ENCODE results near the gene CDPF1. TPM values are rescaled to one million over a fixed set of nuclear protein-coding genes. Genes with fewer than 3 reads are reported as not detected.
A peak's percentile ranks its signal among the peaks of the same experiment; 100 is the strongest.

Gene CDPF1
- total and polyA plus RNA-seq, 12 donors: 10.2 to 32.9 (median 14.2) TPM

- Histone ChIP-seq H3K9me3 (replicated peaks in 1 of 3) (no peaks in the 10 kb centered on the region), H3K27ac (no peak overlapping the region), H3K4me3 (no peak overlapping the region), H3K36me3 (replicated peaks in 1 of 2) (peaks cover 0 to 45% of the 10 kb centered on the region in 2 donors), H3K4me1 (replicated peaks in 1 of 2) (peaks cover 6 to 7% of the 10 kb centered on the region in 2 donors), H3K27me3 (no peaks in the 10 kb centered on the region)
- intact Hi-C loops (cut with DNase I): loop anchor here in 1 of 2 donors (10.0 kb wide), 1 partner anchor 156 kb away; no protein-coding TSS in a partner anchor
- no peak for TF ChIP-seq POLR2A (IDR thresholded peaks at IDR 0.05)
- TF ChIP-seq CTCF (IDR thresholded peaks at IDR 0.05): no peak
- peak in 1 of 7 donors; percentile 6 for DNase-seq
- WGBS, 4 donors: 93 to 95% (median 93%) methylated on average over 18 to 23 of the region's 23 CpGs
Measured at GRCh38 chr22:46290843-46291785, 41.0 kb upstream of the CDPF1 start.

GRCh38 chr22:46290121-46290842 lies 40.2 kb upstream of the CDPF1 start:
- DNase-seq: peak in 1 of 7 donors; percentile 4
- Histone ChIP-seq H3K9me3 (replicated peaks in 1 of 3) (no peaks in the 10 kb centered on the region), H3K4me1 (replicated peaks in 1 of 2) (no peaks in the 10 kb centered on the region), H3K27me3 (no peaks in the 10 kb centered on the region), H3K36me3 (replicated peaks in 1 of 2) (peaks cover 0 to 53% of the 10 kb centered on the region in 2 donors), H3K27ac (no peak overlapping the region), H3K4me3 (no peak overlapping the region)
- intact Hi-C loops (cut with DNase I): loop anchor here in 1 of 2 donors (10.0 kb wide), 1 partner anchor 155 kb away; no protein-coding TSS in a partner anchor
- TF ChIP-seq POLR2A (IDR thresholded peaks at IDR 0.05) (no peak), CTCF (IDR thresholded peaks at IDR 0.05) (no peak)
- WGBS, 4 donors: 92 to 96% (median 95%) methylated on average over 14 to 17 of the region's 17 CpGs

- H3K27me3 ChIP-seq: no peaks in the 10 kb centered on the region
- H3K36me3 ChIP-seq (replicated peaks in 1 of 2): peaks cover 0 to 62% of the 10 kb centered on the region in 2 donors
- H3K27ac ChIP-seq: no peak overlapping the region
- no peak overlapping the region for H3K4me3 ChIP-seq
- no peaks in the 10 kb centered on the region for H3K9me3 ChIP-seq (replicated peaks in 1 of 3)
- 58 to 80% (median 77%) methylated on average over 11 to 33 of the region's 33 CpGs for WGBS, 4 donors
- no peaks in the 10 kb centered on the region for H3K4me1 ChIP-seq (replicated peaks in 1 of 2)
- intact Hi-C loops (cut with DNase I): no loop called here
- TF ChIP-seq CTCF (IDR thresholded peaks at IDR 0.05): no peak
- DNase-seq: no peak
Measured at GRCh38 chr22:46289244-46289891, 39.3 kb upstream of the CDPF1 start.

GRCh38 chr22:46288846-46289243 lies 38.8 kb upstream of the CDPF1 start:
- H3K4me1 ChIP-seq (replicated peaks in 1 of 2): no peaks in the 10 kb centered on the region
- no peak overlapping the region for H3K4me3 ChIP-seq
- 82 to 97% (median 91%) methylated on average over 6 to 7 of the region's 7 CpGs for WGBS, 4 donors
- H3K27me3 ChIP-seq: no peaks in the 10 kb centered on the region
- TF ChIP-seq CTCF (IDR thresholded peaks at IDR 0.05): no peak
- no peak for TF ChIP-seq POLR2A (IDR thresholded peaks at IDR 0.05)
- intact Hi-C loops (cut with DNase I): no loop called here
- peak overlapping the region in 1 of 5 donors; percentile 74 for H3K27ac ChIP-seq
- no peaks in the 10 kb centered on the region for H3K9me3 ChIP-seq (replicated peaks in 1 of 3)
- DNase-seq: no peak
- peaks cover 0 to 68% of the 10 kb centered on the region in 2 donors for H3K36me3 ChIP-seq (replicated peaks in 1 of 2)

Measured in adrenal gland (tissue), 12 donors.